ENCODE results near the gene COQ4. TPM values are rescaled to one million over a fixed set of nuclear protein-coding genes. Genes with fewer than 3 reads are reported as not detected.
A peak's percentile ranks its signal among the peaks of the same experiment; 100 is the strongest.

The COQ4 gene
- total RNA-seq, 6 experiments from 2014 or later, result 29.8 to 33.3 (median 31.3) TPM

GRCh38 chr9:128365525-128365924, 42.9 kb downstream of the COQ4 start:
- no peak overlapping the region for H3K4me3 Mint-ChIP-seq
- H3K4me1 Mint-ChIP-seq (ENCODE audit: low read depth), result peaks cover 35% of the 10 kb centered on the region
- H3K9me3 Mint-ChIP-seq, result no peaks in the 10 kb centered on the region
- H3K27ac Mint-ChIP-seq, result peak overlapping the region; percentile 52; the same call in 1 of the 2 replicates
- H3K36me3 Mint-ChIP-seq (ENCODE audit: low read depth), result peaks cover 3% of the 10 kb centered on the region; the same call in 1 of the 2 replicates
- no peaks in the 10 kb centered on the region for H3K27me3 Mint-ChIP-seq (ENCODE audit: insufficient read depth)
- DNase-seq, result no peak
- TF ChIP-seq CTCF (IDR thresholded peaks at IDR 0.05), result no peak

GRCh38 chr9:128369024-128369706, 46.5 kb downstream of the COQ4 start:
- H3K9me3 Mint-ChIP-seq, result no peaks in the 10 kb centered on the region
- H3K4me3 Mint-ChIP-seq, result no peak overlapping the region
- DNase-seq, result no peak
- peaks cover 36% of the 10 kb centered on the region for H3K4me1 Mint-ChIP-seq (ENCODE audit: low read depth)
- TF ChIP-seq CTCF (IDR thresholded peaks at IDR 0.05), result no peak
- no peaks in the 10 kb centered on the region for H3K27me3 Mint-ChIP-seq (ENCODE audit: insufficient read depth)
- H3K36me3 Mint-ChIP-seq (ENCODE audit: low read depth), result peaks cover 12% of the 10 kb centered on the region
- H3K27ac Mint-ChIP-seq, result peak overlapping the region; percentile 5; the same call in 1 of the 2 replicates

- peak overlapping the region; percentile 93 for H3K4me3 Mint-ChIP-seq
- peaks cover 32% of the 10 kb centered on the region for H3K4me1 Mint-ChIP-seq (ENCODE audit: low read depth)
- TF ChIP-seq CTCF (IDR thresholded peaks at IDR 0.05), result no peak
- no peaks in the 10 kb centered on the region for H3K27me3 Mint-ChIP-seq (ENCODE audit: insufficient read depth)
- peaks cover 12% of the 10 kb centered on the region for H3K36me3 Mint-ChIP-seq (ENCODE audit: low read depth)
- DNase-seq, result no peak
- H3K9me3 Mint-ChIP-seq, result no peaks in the 10 kb centered on the region
- peak overlapping the region; percentile 97 for H3K27ac Mint-ChIP-seq
Measured at GRCh38 chr9:128370367-128370751, 47.7 kb downstream of the COQ4 start.

GRCh38 chr9:128370752-128371629, 48.4 kb downstream of the COQ4 start, which contains the start of gene URM1:
Gene URM1 (plus strand): TSS chr9:128371374. CDS start chr9:128371381, 7 bp downstream.
- Mint-ChIP-seq H3K4me3 (peak within 1 kb of the TSS; percentile 93), H3K27ac (peak within 1 kb of the TSS; percentile 97), H3K27me3 (ENCODE audit: insufficient read depth) (no peaks in the 10 kb centered on the region), H3K4me1 (ENCODE audit: low read depth) (peaks cover 36% of the 10 kb centered on the region), H3K9me3 (no peaks in the 10 kb centered on the region), H3K36me3 (ENCODE audit: low read depth) (peaks cover 12% of the 10 kb centered on the region)
- peak; percentile 97 for DNase-seq
- peak; percentile 29; the same call in 1 of the 2 replicates for TF ChIP-seq CTCF (IDR thresholded peaks at IDR 0.05)

GRCh38 chr9:128371630-128372117, 49.0 kb downstream of the COQ4 start:
- H3K27me3 Mint-ChIP-seq (ENCODE audit: insufficient read depth), result no peaks in the 10 kb centered on the region
- H3K36me3 Mint-ChIP-seq (ENCODE audit: low read depth), result peaks cover 12% of the 10 kb centered on the region
- TF ChIP-seq CTCF (IDR thresholded peaks at IDR 0.05), result peak; percentile 33
- H3K9me3 Mint-ChIP-seq, result no peaks in the 10 kb centered on the region
- peak overlapping the region; percentile 97 for H3K27ac Mint-ChIP-seq
- H3K4me3 Mint-ChIP-seq, result peak overlapping the region; percentile 93
- no peak for DNase-seq
- peaks cover 39% of the 10 kb centered on the region for H3K4me1 Mint-ChIP-seq (ENCODE audit: low read depth)
